H1 (cell line): ENCODE results near the gene LRRC15.

Source experiments
- JUN ChIP-seq: IDR thresholded peaks from 2 replicates; pipeline ENCODE4 v1.6.1; 2011; ENCODE audit warnings: low read depth, mild to moderate bottlenecking, improper control_type of control experiment, low read length
- POU5F1 ChIP-seq: IDR thresholded peaks from 2 replicates; pipeline ENCODE4 v1.6.1; 2011; ENCODE audit warnings: low read depth, mild to moderate bottlenecking, low read length, moderate library complexity

- TF ChIP-seq JUN = no peak
- no peak for TF ChIP-seq POU5F1
Measured at GRCh38 chr3:194369522-194370279, at the start of gene LRRC15.
